Astrocyte of the spinal cord (primary cell): ENCODE results near the gene TJP2.

Experiments
- DNase-seq: peaks from one replicate; pipeline ENCODE4 v3.0.0; 2011; ENCODE audit warnings: low read depth, low spot score
- H3K4me3 ChIP-seq: 2 replicates; pipeline ENCODE4 v1.5.1; 2011; ENCODE audit warnings: low read depth, mild to moderate bottlenecking, low read length, moderate library complexity
- CTCF ChIP-seq: IDR thresholded peaks from 2 replicates; pipeline ENCODE4 v1.5.1; 2012; ENCODE audit warnings: low read depth, mild to moderate bottlenecking, low read length, inconsistent platforms
- in situ Hi-C: cut with HindIII; loops from 2 replicates; pipeline ENCODE4 v1.10.0; 2017; ENCODE audit warnings: low sequenced_read_pairs

Gene TJP2

GRCh38 chr9:69193685-69194032, 19.6 kb downstream of the TJP2 start:
- H3K4me3 ChIP-seq, result no peak overlapping the region
- no peak for DNase-seq
- in situ Hi-C loops, result no loop called here
- no peak for TF ChIP-seq CTCF

GRCh38 chr9:69194702-69195418, 20.8 kb downstream of the TJP2 start:
- in situ Hi-C loops, result no loop called here
- no peak overlapping the region for H3K4me3 ChIP-seq
- TF ChIP-seq CTCF, result no peak
- DNase-seq, result no peak

- in situ Hi-C loops, result no loop called here
- H3K4me3 ChIP-seq, result no peak overlapping the region
- no peak for TF ChIP-seq CTCF
- DNase-seq, result no peak
Observed at GRCh38 chr9:69195668-69196067, 21.6 kb downstream of the TJP2 start.

- no peak for DNase-seq
- in situ Hi-C loops, result no loop called here
- H3K4me3 ChIP-seq, result no peak overlapping the region
- no peak for TF ChIP-seq CTCF
Observed at GRCh38 chr9:69197687-69198086, 23.6 kb downstream of the TJP2 start.

- no peak for TF ChIP-seq CTCF
- in situ Hi-C loops, result no loop called here
- no peak for DNase-seq
- no peak overlapping the region for H3K4me3 ChIP-seq
Observed at GRCh38 chr9:69198521-69199220, 24.6 kb downstream of the TJP2 start.

- peak; percentile 16 for TF ChIP-seq CTCF
- H3K4me3 ChIP-seq, result no peak overlapping the region
- DNase-seq, result peak; percentile 41
- in situ Hi-C loops, result no loop called here
Observed at GRCh38 chr9:69199769-69200470, 25.8 kb downstream of the TJP2 start.
